NCI-H345 treated with DMSO at 0.1 percent for 48 hours (cell line): ENCODE measurements around the gene TBC1D4.
"Not testable (repeated sequence)": the region's sequence is repeated elsewhere in the genome, so short reads cannot be mapped to it uniquely, and the experiment has no call there.

Experiments
- DNase-seq: peaks from one replicate; lab custom pipeline; 2025; ENCODE audit not compliant: unreplicated experiment; lab: John Stamatoyannopoulos, UW

The TBC1D4 gene

GRCh38 chr13:75299913-75300862, 181.8 kb downstream of the TBC1D4 start:
- DNase-seq: no peak

GRCh38 chr13:75299246-75299645, 182.7 kb downstream of the TBC1D4 start:
- DNase-seq: no peak

- no peak for DNase-seq
These were observed 185.3 kb downstream of the TBC1D4 start for GRCh38 chr13:75296641-75297040.

GRCh38 chr13:75295201-75295600, 186.8 kb downstream of the TBC1D4 start:
- no peak for DNase-seq

GRCh38 chr13:75294110-75294509, 187.9 kb downstream of the TBC1D4 start:
- DNase-seq: no peak

GRCh38 chr13:75285310-75285709, 196.7 kb downstream of the TBC1D4 start:
- DNase-seq: no peak

- DNase-seq: no peak
These were observed 202.1 kb downstream of the TBC1D4 start for GRCh38 chr13:75279834-75280369.

- DNase-seq: not testable (repeated sequence)
These were observed 208.3 kb downstream of the TBC1D4 start for GRCh38 chr13:75273695-75274094.

GRCh38 chr13:75271846-75272245, 210.1 kb downstream of the TBC1D4 start:
- DNase-seq: no peak

GRCh38 chr13:75268481-75268880, 213.5 kb downstream of the TBC1D4 start:
- DNase-seq: not testable (repeated sequence)

GRCh38 chr13:75264611-75265010, 217.4 kb downstream of the TBC1D4 start:
- DNase-seq: no peak

- no peak for DNase-seq
These were observed 218.1 kb downstream of the TBC1D4 start for GRCh38 chr13:75263741-75264407.

GRCh38 chr13:75258159-75258782, 223.7 kb downstream of the TBC1D4 start:
- DNase-seq: peak; percentile 45

GRCh38 chr13:75256922-75257321, 225.0 kb downstream of the TBC1D4 start:
- no peak for DNase-seq

- DNase-seq: no peak
These were observed 226.3 kb downstream of the TBC1D4 start for GRCh38 chr13:75255653-75256052.

GRCh38 chr13:75255147-75255546, 226.8 kb downstream of the TBC1D4 start:
- no peak for DNase-seq

- DNase-seq: no peak
These were observed 230.8 kb downstream of the TBC1D4 start for GRCh38 chr13:75251188-75251587.

GRCh38 chr13:75250526-75251178, 231.3 kb downstream of the TBC1D4 start:
- DNase-seq: no peak

- DNase-seq: not testable (repeated sequence)
These were observed 236.4 kb downstream of the TBC1D4 start for GRCh38 chr13:75245578-75245977.

GRCh38 chr13:75240240-75240639, 241.7 kb downstream of the TBC1D4 start:
- DNase-seq: not testable (repeated sequence)

GRCh38 chr13:75236774-75237173, 245.2 kb downstream of the TBC1D4 start:
- DNase-seq: no peak
